GM12872 (cell line): ENCODE data around the gene RRAS2.

ENCODE experiments used
- TF ChIP-seq, protein P1 (sequence below): IDR thresholded peaks from 3 replicates; pipeline ENCODE4 v1.5.1; 2011; ENCODE audit warnings: low read depth, mild to moderate bottlenecking, low read length, moderate library complexity; ENCODE audit not compliant: insufficient read depth

Gene RRAS2

DNA sequence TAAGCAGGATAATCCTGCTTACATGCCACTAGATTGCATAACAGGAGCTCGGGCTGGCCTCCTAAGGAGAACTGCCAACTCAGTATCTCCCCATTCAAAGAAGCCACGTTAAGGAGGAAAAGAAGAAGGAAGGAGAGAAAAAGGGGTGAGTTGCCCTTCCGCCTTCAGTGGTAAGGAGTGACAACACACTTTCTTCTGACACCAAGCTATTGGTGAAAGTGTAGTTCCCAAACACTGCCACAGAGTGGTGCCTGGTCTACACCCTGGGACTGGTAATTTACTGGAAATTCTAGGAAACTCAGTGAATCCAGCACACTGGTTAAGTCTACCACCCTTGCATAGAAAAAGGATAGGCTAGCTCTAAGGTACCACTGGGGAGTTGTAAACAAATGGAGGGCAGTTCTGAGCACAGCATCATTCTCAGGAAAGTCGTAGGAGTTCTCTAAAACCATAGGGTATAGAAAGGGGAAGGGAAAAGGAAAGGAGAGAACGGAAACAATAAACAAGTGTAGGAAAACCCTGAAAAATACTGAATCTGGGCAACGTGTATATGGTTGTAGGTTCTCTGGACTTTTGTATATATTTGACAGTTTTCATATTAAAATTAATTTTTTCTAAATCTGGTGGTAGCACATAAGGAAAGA lies 58.2 kb downstream of the RRAS2 start:
- TF ChIP-seq, protein P1, sequence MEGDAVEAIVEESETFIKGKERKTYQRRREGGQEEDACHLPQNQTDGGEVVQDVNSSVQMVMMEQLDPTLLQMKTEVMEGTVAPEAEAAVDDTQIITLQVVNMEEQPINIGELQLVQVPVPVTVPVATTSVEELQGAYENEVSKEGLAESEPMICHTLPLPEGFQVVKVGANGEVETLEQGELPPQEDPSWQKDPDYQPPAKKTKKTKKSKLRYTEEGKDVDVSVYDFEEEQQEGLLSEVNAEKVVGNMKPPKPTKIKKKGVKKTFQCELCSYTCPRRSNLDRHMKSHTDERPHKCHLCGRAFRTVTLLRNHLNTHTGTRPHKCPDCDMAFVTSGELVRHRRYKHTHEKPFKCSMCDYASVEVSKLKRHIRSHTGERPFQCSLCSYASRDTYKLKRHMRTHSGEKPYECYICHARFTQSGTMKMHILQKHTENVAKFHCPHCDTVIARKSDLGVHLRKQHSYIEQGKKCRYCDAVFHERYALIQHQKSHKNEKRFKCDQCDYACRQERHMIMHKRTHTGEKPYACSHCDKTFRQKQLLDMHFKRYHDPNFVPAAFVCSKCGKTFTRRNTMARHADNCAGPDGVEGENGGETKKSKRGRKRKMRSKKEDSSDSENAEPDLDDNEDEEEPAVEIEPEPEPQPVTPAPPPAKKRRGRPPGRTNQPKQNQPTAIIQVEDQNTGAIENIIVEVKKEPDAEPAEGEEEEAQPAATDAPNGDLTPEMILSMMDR, result peak; percentile 88

DNA sequence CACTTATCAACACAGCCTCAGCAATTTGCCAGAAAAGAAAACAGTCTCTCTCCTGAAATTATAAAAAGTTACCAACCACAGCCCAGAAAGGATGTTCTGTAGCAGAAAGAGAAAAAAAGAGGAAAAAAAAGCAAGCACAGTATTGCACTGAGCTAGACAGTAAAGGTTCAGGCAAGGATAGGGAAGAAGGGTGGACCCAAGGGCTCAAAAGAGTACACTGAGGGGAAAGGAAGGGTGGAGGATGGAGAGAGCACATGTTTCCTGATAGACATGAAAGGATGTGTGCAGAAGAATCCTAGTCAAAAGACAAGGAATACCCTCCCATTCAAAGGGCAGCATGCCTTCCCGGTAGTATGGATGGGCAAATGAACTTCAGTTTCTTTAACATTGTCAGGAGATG lies 59.1 kb downstream of the RRAS2 start:
- TF ChIP-seq, protein P1, result no peak

DNA sequence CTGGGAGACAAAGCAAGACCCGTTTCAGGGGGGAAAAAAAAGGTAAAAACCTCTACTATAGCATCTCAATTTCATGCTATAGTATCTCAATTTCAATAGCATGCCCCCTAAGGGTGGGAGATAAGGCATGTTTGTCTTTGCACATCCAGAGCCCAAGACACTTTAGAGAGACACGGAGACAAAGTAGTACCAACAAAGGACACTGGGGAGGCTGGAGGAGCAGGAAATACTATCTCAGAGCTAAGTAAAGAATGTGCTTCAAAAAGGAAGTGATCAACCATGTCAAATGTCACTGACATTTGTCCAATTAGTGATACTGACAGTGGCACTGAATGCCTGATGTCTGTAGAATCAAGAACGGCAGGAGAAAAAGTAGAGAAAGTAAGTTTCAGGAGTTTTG lies 68.6 kb downstream of the RRAS2 start:
- TF ChIP-seq, protein P1, result no peak

DNA sequence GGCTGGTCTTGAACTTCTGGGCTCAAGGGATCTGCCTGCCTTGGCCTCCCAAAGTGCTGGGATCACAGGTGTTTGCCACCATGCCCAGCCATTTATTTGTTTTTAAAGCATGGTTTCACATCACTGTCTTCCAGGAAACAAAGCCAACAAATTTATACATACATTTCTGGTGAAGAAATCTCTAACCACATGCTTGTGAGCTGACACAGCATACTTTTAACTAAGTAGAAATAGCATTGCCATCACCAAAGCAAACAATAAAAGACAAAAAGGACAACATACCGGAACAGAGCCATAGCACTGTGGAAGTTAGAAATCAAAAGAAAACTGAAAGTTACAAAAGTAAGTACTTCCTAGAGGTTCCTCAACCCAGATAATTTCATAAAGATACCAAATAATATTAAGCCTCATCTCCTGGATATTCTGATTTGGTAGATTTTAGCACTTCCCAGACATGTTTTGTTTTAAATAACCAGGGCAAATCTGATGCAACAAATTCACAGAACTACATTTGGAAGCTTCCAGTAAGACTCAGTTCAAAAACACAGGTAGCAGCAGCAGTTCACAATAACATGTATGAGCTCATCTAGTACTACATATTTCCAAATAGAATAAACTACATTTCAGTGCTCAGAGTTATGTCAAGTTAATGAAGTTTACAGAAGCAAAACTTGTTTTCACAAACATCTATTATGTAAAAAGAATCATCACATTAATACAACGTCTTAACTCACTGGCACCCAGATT lies 70.6 kb downstream of the RRAS2 start:
- TF ChIP-seq, protein P1, result no peak

DNA sequence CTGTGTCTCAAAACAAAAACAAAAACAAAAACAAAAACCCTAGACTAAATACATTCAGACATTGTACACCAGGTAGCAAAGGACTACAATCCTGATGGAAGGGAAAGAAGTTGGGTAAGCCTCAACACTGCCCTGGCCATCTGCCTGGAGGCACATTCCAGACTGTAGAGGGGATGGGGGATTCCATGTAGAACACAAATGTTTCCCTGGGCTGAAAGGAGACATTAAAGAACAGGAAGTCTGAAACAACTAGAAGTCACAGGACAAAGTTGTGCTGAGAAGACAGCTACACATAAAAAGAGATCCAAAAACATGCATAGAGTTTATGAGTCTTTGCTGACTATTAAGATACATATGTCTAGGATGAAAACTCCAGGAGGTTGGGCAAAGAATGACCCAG lies 83.9 kb downstream of the RRAS2 start:
- TF ChIP-seq, protein P1, result no peak

DNA sequence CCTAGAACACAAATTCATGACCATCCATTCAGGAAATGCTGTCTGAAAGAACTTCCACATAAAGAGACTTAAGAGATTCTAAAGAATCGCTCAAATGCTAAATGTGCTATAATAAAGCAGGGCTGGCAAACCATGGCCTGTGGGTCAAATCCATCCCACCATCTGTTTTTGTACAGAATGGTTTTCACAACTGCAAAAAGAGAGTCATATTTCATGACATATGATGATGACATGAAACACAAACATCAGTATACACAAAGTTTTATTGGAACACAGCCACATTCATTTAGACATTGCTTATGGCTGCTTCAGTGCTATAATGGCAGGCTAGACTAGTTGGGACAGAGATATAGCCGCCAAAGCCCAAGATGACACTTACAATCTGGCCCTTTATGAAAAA lies 85.1 kb downstream of the RRAS2 start:
- TF ChIP-seq, protein P1, result no peak

DNA sequence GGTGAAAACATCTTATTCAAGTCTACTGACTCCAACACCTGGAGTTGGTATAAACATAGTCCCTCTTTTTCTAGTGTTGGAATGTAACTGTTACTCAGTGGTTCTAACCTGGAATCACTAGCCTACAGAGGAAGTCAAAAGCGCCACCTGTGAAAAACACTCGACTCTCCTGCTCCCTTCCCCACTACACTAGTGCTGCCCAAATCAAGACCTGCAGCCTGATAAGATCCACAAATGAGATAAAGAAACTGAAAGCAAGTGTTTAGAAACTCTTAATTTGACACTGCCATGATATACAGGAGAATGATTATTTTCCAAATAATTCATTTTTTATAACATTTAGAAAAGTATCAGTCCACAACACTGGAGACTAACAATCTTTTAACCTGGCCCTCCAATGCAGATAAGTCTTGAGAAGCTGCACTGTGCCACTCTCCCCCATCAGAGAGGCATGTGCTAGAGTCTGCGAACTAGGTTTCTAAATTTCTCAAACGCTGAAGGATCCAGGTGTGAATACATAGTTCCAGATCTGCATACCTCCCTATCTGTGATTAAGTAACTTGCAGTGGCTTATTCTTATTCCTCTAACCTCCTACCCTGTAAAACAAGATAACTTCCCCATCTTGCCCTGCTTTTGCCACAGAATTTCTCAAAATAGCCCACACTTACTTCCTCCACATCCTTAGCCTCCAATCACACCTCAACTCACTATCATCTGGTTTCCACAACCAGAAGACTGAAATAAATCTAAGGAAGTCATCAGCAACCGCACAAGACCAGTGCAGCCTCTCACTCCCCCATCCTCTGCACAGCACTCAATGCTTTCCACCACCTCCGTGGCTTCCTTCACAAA lies 88.1 kb downstream of the RRAS2 start:
- TF ChIP-seq, protein P1, result no peak
